HCT116 (cell line): ENCODE data around the gene SESN3. TPM values are rescaled to one million over a fixed set of nuclear protein-coding genes. Genes with fewer than 3 reads are reported as not detected.

ENCODE experiments used
- ATAC-seq: fragments of 200-7000 bp; cut with Tn5 transposase; 2 replicates; pipeline ENCODE4 v1.9.1; 2020; ENCODE audit warnings: mild to moderate bottlenecking, moderate library complexity
- BruUV-seq: library from RNA; stranded (reverse); fragments of 400-500 nt; replicated peaks from 2 replicates; lab custom pipeline; 2021; lab: Mats Ljungman, UMichigan
- CTCF ChIA-PET: fragments of 300-600 bp; sonication (Branson Sonifier 250); formaldehyde crosslinking; loops from one replicate; lab custom pipeline; 2021; ENCODE audit warnings: antibody characterized with exemption; lab: Charles Lee
- POLR2A ChIA-PET: fragments of 300-600, 350-600 bp; sonication (Branson Sonifier 250); formaldehyde crosslinking; loops from one replicate; lab custom pipeline; 2021; ENCODE audit warnings: antibody characterized with exemption; lab: Charles Lee
- RAD21 ChIA-PET, 2 experiments: fragments of 300-600 bp; sonication (Branson Sonifier 250); formaldehyde crosslinking; loops; one replicate each; lab custom pipeline; 2023; ENCODE audit warnings: low total read pairs in 2 of 2; ENCODE audit not compliant: uncharacterized antibody in 2 of 2, unreplicated experiment in 2 of 2, low non-redundant PET in 1 of 2; lab: Charles Lee
- DNase-seq: peaks from one replicate; pipeline ENCODE4 v3.0.0-alpha.2; 2010; ENCODE audit warnings: low read depth, low spot score
- H2AFZ ChIP-seq: fragments of 200-600 bp; shearing (Covaris generic), sonication (generic); 2 replicates; pipeline ENCODE4 v1.6.1; 2017; ENCODE audit warnings: low read depth, mixed run types, mixed read lengths, antibody characterized with exemption, low read length; ENCODE audit not compliant: poor library complexity, severe bottlenecking
- H3K27ac ChIP-seq: 2 replicates; pipeline ENCODE4 v1.5.1; 2012; ENCODE audit warnings: low read depth, low read length
- H3K27me3 ChIP-seq: fragments of 200-600 bp; sonication (generic); 2 replicates; pipeline ENCODE4 v1.6.1; 2016; ENCODE audit warnings: mixed run types, low read length, mixed read lengths; ENCODE audit not compliant: insufficient read depth
- H3K36me3 ChIP-seq, 2 experiments: fragments of 200-500 bp in 1 of 2; fragments of 200-600 bp in 1 of 2; sonication (Bioruptor generic) in 1 of 2; sonication (generic) in 1 of 2; 2 replicates each; pipeline versions ENCODE4 v1.5.1 to v1.6.1; 2014 to 2016; ENCODE audit warnings: low read length in 2 of 2, inconsistent platforms in 1 of 2, mixed read lengths in 1 of 2, mixed run types in 1 of 2; ENCODE audit not compliant: insufficient read depth in 2 of 2, control insufficient read depth in 1 of 2
- H3K4me1 ChIP-seq, 2 experiments: fragments of 200-600 bp in 1 of 2; sonication (generic) in 1 of 2; 2 replicates each; pipeline versions ENCODE4 v1.5.1 to v1.6.1; 2012 to 2017; ENCODE audit warnings: low read length in 2 of 2, inconsistent platforms in 1 of 2, mild to moderate bottlenecking in 1 of 2, mixed read lengths in 1 of 2, mixed run types in 1 of 2, moderate library complexity in 1 of 2; ENCODE audit not compliant: insufficient read depth in 2 of 2, control insufficient read depth in 1 of 2
- H3K4me2 ChIP-seq: fragments of 200-600 bp; sonication (generic); 2 replicates; pipeline ENCODE4 v1.6.1; 2017; ENCODE audit warnings: mixed run types, low read length, mixed read lengths
- H3K4me3 ChIP-seq, 2 experiments: fragments of 200-600 bp in 1 of 2; sonication (generic) in 1 of 2; replicated peaks in 1 of 2; 2 replicates each; pipeline ENCODE4 v1.5.1; 2011 to 2016; ENCODE audit warnings: low read length in 2 of 2, control low read depth in 1 of 2, low read depth in 1 of 2, mild to moderate bottlenecking in 1 of 2, mixed read lengths in 1 of 2, mixed run types in 1 of 2
- H3K79me2 ChIP-seq: fragments of 200-600 bp; sonication (generic); 2 replicates; pipeline ENCODE4 v1.6.1; 2017; ENCODE audit warnings: mild to moderate bottlenecking, mixed run types, low read length, moderate library complexity, mixed read lengths; ENCODE audit not compliant: insufficient read depth
- H3K9ac ChIP-seq: fragments of 200-600 bp; sonication (generic); 2 replicates; pipeline ENCODE4 v1.6.1; 2016; ENCODE audit warnings: low read length, mixed read lengths
- H3K9me2 ChIP-seq: fragments of 200-600 bp; sonication (generic), shearing (Covaris generic); 2 replicates; pipeline ENCODE4 v1.6.1; 2017; ENCODE audit warnings: mixed run types, mild to moderate bottlenecking, moderate library complexity; ENCODE audit not compliant: insufficient read depth
- H3K9me3 ChIP-seq, 2 experiments: fragments of 200-500 bp in 1 of 2; fragments of 200-600 bp in 1 of 2; sonication (Bioruptor generic) in 1 of 2; sonication (generic) in 1 of 2; 2 replicates each; pipeline ENCODE4 v1.6.1; 2014 to 2017; ENCODE audit warnings: low read length in 2 of 2, mixed read lengths in 2 of 2, inconsistent platforms in 1 of 2, low read depth in 1 of 2, mild to moderate bottlenecking in 1 of 2, mixed run types in 1 of 2, moderate library complexity in 1 of 2; ENCODE audit not compliant: control insufficient read depth in 1 of 2, insufficient read depth in 1 of 2
- H4K20me1 ChIP-seq: fragments of 200-600 bp; sonication (generic), shearing (Covaris generic); 2 replicates; pipeline ENCODE4 v1.6.1; 2017; ENCODE audit warnings: mixed run types, mild to moderate bottlenecking, moderate library complexity; ENCODE audit not compliant: insufficient read depth
- ATF3 ChIP-seq: IDR thresholded peaks from 2 replicates; pipeline ENCODE4 v1.6.1; 2012
- CBX3 ChIP-seq: IDR thresholded peaks from 2 replicates; pipeline ENCODE4 v1.6.1; 2012; ENCODE audit warnings: low read depth
- CEBPB ChIP-seq: IDR thresholded peaks from 2 replicates; pipeline ENCODE4 v1.6.1; 2012; ENCODE audit warnings: low read depth
- CTCF ChIP-seq, 3 experiments: fragments of 200-600 bp in 1 of 3; sonication (generic) in 1 of 3; IDR thresholded peaks in 2 of 3; conservative IDR thresholded peaks in 1 of 3; 2 replicates each; pipeline ENCODE4 v1.5.1; 2012 to 2017; ENCODE audit warnings: low read depth in 2 of 3, low read length in 2 of 3, antibody characterized with exemption in 1 of 3, borderline replicate concordance in 1 of 3, control low read depth in 1 of 3, mild to moderate bottlenecking in 1 of 3, mixed read lengths in 1 of 3, mixed run types in 1 of 3, moderate library complexity in 1 of 3; ENCODE audit not compliant: insufficient read depth in 1 of 3
- EGR1 ChIP-seq: IDR thresholded peaks from 2 replicates; pipeline ENCODE4 v1.6.1; 2012; ENCODE audit warnings: low read depth
- ELF1 ChIP-seq: IDR thresholded peaks from 2 replicates; pipeline ENCODE4 v1.6.1; 2012; ENCODE audit warnings: low read depth, borderline replicate concordance
- EZH2phosphoT487 ChIP-seq: fragments of 200-600 bp; IDR thresholded peaks from 2 replicates; pipeline ENCODE4 v1.6.1; 2018; ENCODE audit warnings: antibody characterized with exemption, borderline replicate concordance
- FOSL1 ChIP-seq: IDR thresholded peaks from 2 replicates; pipeline ENCODE4 v1.6.1; 2012; ENCODE audit warnings: low read depth
- JUND ChIP-seq: IDR thresholded peaks from 2 replicates; pipeline ENCODE4 v1.6.1; 2012
- MAX ChIP-seq: IDR thresholded peaks from 2 replicates; pipeline ENCODE4 v1.6.1; 2012
- POLR2A ChIP-seq: IDR thresholded peaks from 2 replicates; pipeline ENCODE4 v1.7.0; 2011; ENCODE audit warnings: borderline replicate concordance; ENCODE audit not compliant: insufficient read depth, insufficient read length; ENCODE audit errors: extremely low read depth
- POLR2AphosphoS5 ChIP-seq: IDR thresholded peaks from 2 replicates; pipeline ENCODE4 v1.6.1; 2011; ENCODE audit warnings: mild to moderate bottlenecking, low read depth, low read length, moderate library complexity
- RAD21 ChIP-seq: IDR thresholded peaks from 2 replicates; pipeline ENCODE4 v1.6.1; 2012; ENCODE audit warnings: low read depth, mild to moderate bottlenecking
- SIN3A ChIP-seq: IDR thresholded peaks from 2 replicates; pipeline ENCODE4 v1.6.1; 2012; ENCODE audit warnings: low read depth
- SP1 ChIP-seq: IDR thresholded peaks from 2 replicates; pipeline ENCODE4 v1.6.1; 2012; ENCODE audit warnings: low read depth
- SRF ChIP-seq: IDR thresholded peaks from 2 replicates; pipeline ENCODE4 v1.6.1; 2012; ENCODE audit warnings: low read depth
- TCF7L2 ChIP-seq: IDR thresholded peaks from 2 replicates; pipeline ENCODE4 v1.7.0; 2011; ENCODE audit warnings: borderline replicate concordance, inconsistent platforms; ENCODE audit not compliant: insufficient read depth, insufficient read length; ENCODE audit errors: extremely low read depth
- YY1 ChIP-seq: IDR thresholded peaks from 2 replicates; pipeline ENCODE4 v1.6.1; 2011; ENCODE audit warnings: low read length, low read depth, moderate library complexity, mild to moderate bottlenecking; ENCODE audit not compliant: insufficient replicate concordance; ENCODE audit errors: extremely low read depth
- ZBTB33 ChIP-seq: IDR thresholded peaks from 2 replicates; pipeline ENCODE4 v1.6.1; 2011; ENCODE audit warnings: mild to moderate bottlenecking, low read length, moderate library complexity; ENCODE audit not compliant: insufficient replicate concordance; ENCODE audit errors: extremely low read depth
- ZFX ChIP-seq: fragments of 450-650 bp; IDR thresholded peaks from 2 replicates; pipeline ENCODE4 v1.6.1; 2017
- ZNF274 ChIP-seq: fragments of 200-500 bp; sonication (Bioruptor generic); IDR thresholded peaks from 2 replicates; pipeline ENCODE4 v1.6.1; 2014; ENCODE audit warnings: mild to moderate bottlenecking, low read depth, low read length, inconsistent platforms
- intact Hi-C: fragments of 100-400 bp; cut with micrococcal nuclease; formaldehyde crosslinking; loops from 2 replicates; pipeline ENCODE4 v1.10.0; 2022
- total RNA-seq: library from RNA; stranded (reverse); gene quantifications from one replicate; pipeline ENCODE4 v1.2.1, GENCODE V29; 2021; ENCODE audit not compliant: unreplicated experiment

SESN3 gene
- total RNA-seq, 1 experiment from 2014 or later, result 4.2 TPM

- TF ChIP-seq YY1 (no peak), ATF3 (no peak), RAD21 (no peak), CTCF (IDR thresholded peaks at IDR 0.05 in 2 of 3, conservative IDR thresholded peaks at IDR 0.05 in 1 of 3; ENCODE audit: borderline replicate concordance in 1 of 3, insufficient read depth in 1 of 3, low read depth in 2 of 3, low read length in 2 of 3) (no peak), CBX3 (no peak), EZH2phosphoT487 (no peak), POLR2AphosphoS5 (no peak), FOSL1 (no peak), ZNF274 (no peak), POLR2A (no peak), JUND (no peak), MAX (no peak), SRF (no peak)
These were observed 36.7 kb upstream of the SESN3 start (continued) for GRCh38 chr11:95267601-95268213.

GRCh38 chr11:95266751-95267374 is 35.9 kb upstream of the SESN3 start:
- no peak for DNase-seq
- H3K4me1 ChIP-seq, result no peaks in the 10 kb centered on the region
- no peaks in the 10 kb centered on the region for H3K36me3 ChIP-seq
- H2AFZ ChIP-seq, result no peak overlapping the region
- ChIA-PET POLR2A (no interaction called here), CTCF (no interaction called here), RAD21 (no interaction called here)
- no peak overlapping the region for H3K27ac ChIP-seq
- H3K9ac ChIP-seq, result no peak overlapping the region
- BruUV-seq, result no TSS peak
- peaks cover 5% of the 10 kb centered on the region; the same call in 1 of the 2 replicates for H3K27me3 ChIP-seq
- no peaks in the 10 kb centered on the region for H3K9me3 ChIP-seq
- H4K20me1 ChIP-seq, result no peaks in the 10 kb centered on the region
- no peaks in the 10 kb centered on the region for H3K9me2 ChIP-seq
- intact Hi-C loops, result no loop called here
- no peak for ATAC-seq
- no peak overlapping the region for H3K4me3 ChIP-seq
- no peak overlapping the region for H3K4me2 ChIP-seq
- no peaks in the 10 kb centered on the region for H3K79me2 ChIP-seq
- TF ChIP-seq CEBPB, result no peak
- TF ChIP-seq FOSL1, result no peak
- TF ChIP-seq ZBTB33, result no peak
- TF ChIP-seq SP1, result no peak
- TF ChIP-seq ELF1, result no peak
- TF ChIP-seq SIN3A, result no peak
- TF ChIP-seq YY1, result no peak
- no peak for TF ChIP-seq TCF7L2
- TF ChIP-seq EGR1, result no peak
- no peak for TF ChIP-seq EZH2phosphoT487
- no peak for TF ChIP-seq POLR2A
- no peak for TF ChIP-seq ZFX
- no peak for TF ChIP-seq RAD21
